Transverse colon (tissue), 4 donors: Measurements from ENCODE around the gene PRRX2. TPM values are rescaled to one million over a fixed set of nuclear protein-coding genes. Genes with fewer than 3 reads are reported as not detected.

Source experiments
- DNase-seq: peaks from one replicate; pipeline ENCODE4 v3.0.0-alpha.2; 2019
- H3K27ac ChIP-seq, 4 donors: fragments of 200-600 bp; sonication (generic); 2 replicates each; pipeline ENCODE4 v1.5.1; 2016 to 2018; ENCODE audit warnings: inconsistent platforms in 4 of 4
- H3K27me3 ChIP-seq: fragments of 200-600 bp; sonication (generic); 2 replicates; pipeline ENCODE4 v1.5.1; 2017; ENCODE audit warnings: inconsistent platforms
- H3K36me3 ChIP-seq, 4 donors: fragments of 200-600 bp; sonication (generic); 2 replicates each; pipeline ENCODE4 v1.5.1; 2017 to 2019; ENCODE audit warnings: inconsistent platforms in 4 of 4
- H3K4me1 ChIP-seq, 4 donors: fragments of 200-600 bp; sonication (generic); 2 replicates each; pipeline ENCODE4 v1.5.1; 2017 to 2020; ENCODE audit warnings: inconsistent platforms in 4 of 4
- H3K4me3 ChIP-seq, 4 donors: fragments of 200-600 bp; sonication (generic); 1 replicate in 1 of 4; 2 replicates in 3 of 4; pipeline versions ENCODE4 v1.5.1 to v1.6.1; 2017 to 2019; ENCODE audit warnings: inconsistent platforms in 4 of 4
- H3K9me3 ChIP-seq, 2 donors: fragments of 200-600 bp; sonication (generic); 2 replicates each; pipeline ENCODE4 v1.5.1; 2017 to 2019; ENCODE audit warnings: inconsistent platforms in 2 of 2
- CTCF ChIP-seq, 5 experiments: fragments of 200-600 bp in 3 of 5; fragments of 450-650 bp in 2 of 5; sonication (generic) in 3 of 5; IDR thresholded peaks; 1 replicate in 2 of 5; 2 replicates in 3 of 5; pipeline ENCODE4 v1.5.1; 2016 to 2017; ENCODE audit warnings: antibody characterized with exemption in 5 of 5, inconsistent platforms in 3 of 5, mild to moderate bottlenecking in 2 of 5, moderate library complexity in 1 of 5
- EP300 ChIP-seq: sonication (generic); formaldehyde crosslinking; IDR thresholded peaks from one replicate; pipeline ENCODE4 v1.6.1; 2017; ENCODE audit warnings: antibody characterized with exemption, low read depth
- POLR2A ChIP-seq: fragments of 450-650 bp; IDR thresholded peaks from one replicate; pipeline ENCODE4 v1.6.1; 2016; ENCODE audit warnings: antibody characterized with exemption, mild to moderate bottlenecking, moderate library complexity
- POLR2AphosphoS5 ChIP-seq, 3 donors: sonication (generic); formaldehyde crosslinking; IDR thresholded peaks; one replicate each; pipeline ENCODE4 v1.6.1; 2016; ENCODE audit warnings: antibody characterized with exemption in 3 of 3
- WGBS, 2 donors: methylation state at CpG; one replicate each; pipeline ENCODE4 v1.1.5; 2018; ENCODE audit warnings: low coverage in 1 of 2; 5-methylcytosine and 5-hydroxymethylcytosine counted together
- in situ Hi-C, 4 donors: fragments of 200-750 bp; cut with MboI; loops; one replicate each; pipeline versions ENCODE4 v1.15.0 to v1.15.1; 2017; ENCODE audit warnings: low sequenced_read_pairs in 3 of 4, low pct_ligation_motif_present in 1 of 4, low pct_unique_long_range_greater_than_20kb in 1 of 4
- intact Hi-C: fragments of 100-400 bp; cut with DNase I; formaldehyde crosslinking; loops from one replicate; pipeline ENCODE4 v1.15.1; 2023; ENCODE audit warnings: low total_unique reads
- total RNA-seq, 4 donors: library from RNA; depleted of rRNA; stranded (reverse); fragments of >200 nt; gene quantifications; one replicate each; pipeline ENCODE4 v1.1.0, GENCODE V29; 2016

The PRRX2 gene
- total RNA-seq, 4 donors from 2014 or later = 0.41 TPM; not detected in 3

GRCh38 chr9:129717991-129718390 is 52.5 kb downstream of the PRRX2 start:
- H3K36me3 ChIP-seq = no peaks in the 10 kb centered on the region
- no peaks in the 10 kb centered on the region for H3K4me1 ChIP-seq
- no peak for TF ChIP-seq EP300
- TF ChIP-seq POLR2AphosphoS5 (IDR thresholded peaks at IDR 0.05) = no peak
- no peak for TF ChIP-seq CTCF (IDR thresholded peaks at IDR 0.05)
- TF ChIP-seq POLR2A = no peak
- H3K27me3 ChIP-seq = no peaks in the 10 kb centered on the region
- H3K4me3 ChIP-seq = no peak overlapping the region
- in situ Hi-C loops = no loop called here
- DNase-seq = no peak
- H3K9me3 ChIP-seq = no peaks in the 10 kb centered on the region
- H3K27ac ChIP-seq = no peak overlapping the region
- 72% methylated on average over 5 of the region's 5 CpGs; no CpG with 5 or more reads in 1 of the 2 donors for WGBS, 2 donors
- intact Hi-C loops = no loop called here

GRCh38 chr9:129718647-129719046 is 53.2 kb downstream of the PRRX2 start:
- in situ Hi-C loops (no loop called here), intact Hi-C loops (no loop called here)
- Histone ChIP-seq H3K4me3 (no peak overlapping the region), H3K36me3 (no peaks in the 10 kb centered on the region), H3K9me3 (no peaks in the 10 kb centered on the region), H3K4me1 (no peaks in the 10 kb centered on the region), H3K27me3 (no peaks in the 10 kb centered on the region), H3K27ac (no peak overlapping the region)
- no peak for TF ChIP-seq CTCF (IDR thresholded peaks at IDR 0.05)
- no peak for TF ChIP-seq POLR2A
- no peak for TF ChIP-seq POLR2AphosphoS5 (IDR thresholded peaks at IDR 0.05)
- TF ChIP-seq EP300 = no peak
- no peak for DNase-seq
- WGBS, 2 donors = 68% methylated on average over 5 of the region's 5 CpGs; no CpG with 5 or more reads in 1 of the 2 donors

GRCh38 chr9:129719135-129719534 is 53.7 kb downstream of the PRRX2 start:
- H3K36me3 ChIP-seq = no peaks in the 10 kb centered on the region
- H3K4me1 ChIP-seq = no peaks in the 10 kb centered on the region
- no peaks in the 10 kb centered on the region for H3K27me3 ChIP-seq
- no peak overlapping the region for H3K4me3 ChIP-seq
- intact Hi-C loops (no loop called here), in situ Hi-C loops (no loop called here)
- no peak overlapping the region for H3K27ac ChIP-seq
- no peak for DNase-seq
- TF ChIP-seq POLR2A (no peak), EP300 (no peak), CTCF (IDR thresholded peaks at IDR 0.05) (no peak), POLR2AphosphoS5 (IDR thresholded peaks at IDR 0.05) (no peak)
- 79 to 85% methylated on average over 4 to 38 of the region's 38 CpGs for WGBS, 2 donors
- H3K9me3 ChIP-seq = no peaks in the 10 kb centered on the region

GRCh38 chr9:129720181-129720864 is 54.9 kb downstream of the PRRX2 start:
- Histone ChIP-seq H3K27me3 (no peaks in the 10 kb centered on the region), H3K4me1 (no peaks in the 10 kb centered on the region), H3K36me3 (no peaks in the 10 kb centered on the region), H3K9me3 (no peaks in the 10 kb centered on the region), H3K27ac (no peak overlapping the region), H3K4me3 (no peak overlapping the region)
- no peak for TF ChIP-seq POLR2AphosphoS5 (IDR thresholded peaks at IDR 0.05)
- TF ChIP-seq CTCF (IDR thresholded peaks at IDR 0.05) = peak in 3 of 5 experiments; percentile 11 to 13 (median 12)
- TF ChIP-seq POLR2A = no peak
- DNase-seq = no peak
- intact Hi-C loops = no loop called here
- in situ Hi-C loops = no loop called here
- 78 to 85% methylated on average over 14 to 31 of the region's 31 CpGs for WGBS, 2 donors
